ENCODE results near the gene AFAP1. TPM values are rescaled to one million over a fixed set of nuclear protein-coding genes. Genes with fewer than 3 reads are reported as not detected.

The AFAP1 gene
- total and polyA plus RNA-seq, 2 of the 8 experiments (the other 6 are each of a cell fraction or from before 2014, with no cell fraction given), result 3.6 to 18.2 TPM

DNA sequence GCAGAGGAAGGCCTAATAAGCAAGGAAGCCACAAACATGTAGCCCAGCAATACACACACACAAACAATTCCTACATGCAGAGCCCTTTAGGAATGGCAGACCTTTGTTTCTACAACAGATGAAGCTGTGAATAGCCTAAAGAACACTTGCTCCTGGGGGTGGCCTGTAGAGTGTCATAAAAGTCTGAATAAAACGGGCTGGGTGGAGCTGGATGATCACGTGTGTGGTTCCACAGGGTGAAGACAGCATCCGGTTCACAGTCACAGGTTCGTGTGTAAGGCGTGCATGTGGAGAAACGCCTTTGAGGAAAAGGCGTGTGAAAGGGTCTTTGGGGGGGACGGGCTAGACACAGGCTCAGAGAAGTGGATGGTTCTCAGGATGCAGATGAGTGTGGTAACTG lies 156.1 kb downstream of the AFAP1 start:
- WGBS, 2 experiments (ENCODE audit: extremely low coverage in 1 of 2, insufficient coverage in 1 of 2, insufficient read length in 1 of 2, insufficient replicate concordance in 2 of 2, low coverage in 1 of 2, low lambda C conversion rate in 2 of 2, missing lambda C conversion rate in 1 of 2), result 91% methylated on average over 8 of the region's 8 CpGs; no CpG with 5 or more reads in 1 of the 2 experiments

More for the DNA sequence above, 156.1 kb downstream of the AFAP1 start:
- H2BK12ac ChIP-seq (ENCODE audit: low read depth, low read length), result no peak overlapping the region
- no peak overlapping the region for H4K8ac ChIP-seq (ENCODE audit: extremely low read depth, insufficient read depth, low read length)
- ChIA-PET POLR2A (ENCODE audit: partially characterized antibody) (no interaction called here), CTCF (ENCODE audit: partially characterized antibody) (interaction anchor here (1.1 to 3.8 kb wide), 3 partner anchors 18 to 22 kb away, joined by 3 to 15 read pairs (median 4); no protein-coding TSS in a partner anchor)
- no peak overlapping the region for H2BK15ac ChIP-seq (ENCODE audit: low read length)
- no peaks in the 10 kb centered on the region for H3K23me2 ChIP-seq (ENCODE audit: low read depth, low read length)
- H3K4me1 ChIP-seq (replicated peaks in 1 of 4; ENCODE audit: control insufficient read depth in 3 of 4, insufficient read depth in 4 of 4, low read length in 3 of 4), result no peaks in the 10 kb centered on the region
- no peak overlapping the region for H2BK120ac ChIP-seq (replicated peaks; ENCODE audit: low read depth, low read length)
- no peak overlapping the region for H3K4me3 ChIP-seq (ENCODE audit: extremely low read depth in 1 of 4, insufficient read depth in 2 of 4, low read depth in 3 of 4, low read length in 4 of 4)
- no peaks in the 10 kb centered on the region for H3K79me1 ChIP-seq (ENCODE audit: low read depth, low read length)
- peak overlapping the region; percentile 52 for H4K91ac ChIP-seq (replicated peaks; ENCODE audit: insufficient read length, low read length)
- H4K5ac ChIP-seq (ENCODE audit: insufficient read length, low read depth, low read length), result no peak overlapping the region
- H3K23ac ChIP-seq (ENCODE audit: insufficient read length), result no peak overlapping the region
- H3K56ac ChIP-seq (replicated peaks; ENCODE audit: insufficient read length, low read depth, low read length), result no peak overlapping the region
- no peak for TF ChIP-seq CEBPB (IDR thresholded peaks at IDR 0.05; ENCODE audit: low read depth, low read length)
- no peak for TF ChIP-seq RAD21 (IDR thresholded peaks at IDR 0.05 in 1 of 2, conservative IDR thresholded peaks at IDR 0.05 in 1 of 2; ENCODE audit: low read depth in 2 of 2, low read length in 2 of 2)
- no peak for TF ChIP-seq PHF8 (conservative IDR thresholded peaks at IDR 0.05; ENCODE audit: low read depth, low read length)
- TF ChIP-seq CHD1 (IDR thresholded peaks at IDR 0.05; ENCODE audit: low read depth, low read length), result no peak
- TF ChIP-seq GTF2F1 (IDR thresholded peaks at IDR 0.05; ENCODE audit: borderline replicate concordance, low read depth, low read length), result no peak
- TF ChIP-seq, protein P1, sequence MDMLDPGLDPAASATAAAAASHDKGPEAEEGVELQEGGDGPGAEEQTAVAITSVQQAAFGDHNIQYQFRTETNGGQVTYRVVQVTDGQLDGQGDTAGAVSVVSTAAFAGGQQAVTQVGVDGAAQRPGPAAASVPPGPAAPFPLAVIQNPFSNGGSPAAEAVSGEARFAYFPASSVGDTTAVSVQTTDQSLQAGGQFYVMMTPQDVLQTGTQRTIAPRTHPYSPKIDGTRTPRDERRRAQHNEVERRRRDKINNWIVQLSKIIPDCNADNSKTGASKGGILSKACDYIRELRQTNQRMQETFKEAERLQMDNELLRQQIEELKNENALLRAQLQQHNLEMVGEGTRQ (IDR thresholded peaks at IDR 0.05; ENCODE audit: low read length), result no peak
- TF ChIP-seq TCF12 (IDR thresholded peaks at IDR 0.05; ENCODE audit: low read depth, low read length), result no peak
- TF ChIP-seq, protein P2, sequence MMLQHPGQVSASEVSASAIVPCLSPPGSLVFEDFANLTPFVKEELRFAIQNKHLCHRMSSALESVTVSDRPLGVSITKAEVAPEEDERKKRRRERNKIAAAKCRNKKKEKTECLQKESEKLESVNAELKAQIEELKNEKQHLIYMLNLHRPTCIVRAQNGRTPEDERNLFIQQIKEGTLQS (IDR thresholded peaks at IDR 0.05; ENCODE audit: insufficient read depth, low read depth, low read length), result no peak
- no peak overlapping the region for H3K9ac ChIP-seq (replicated peaks in 1 of 4; ENCODE audit: extremely low read depth in 1 of 4, low read depth in 3 of 4, low read length in 3 of 4)
- no peak overlapping the region for H3K14ac ChIP-seq (ENCODE audit: insufficient read length)
- no peak for FAIRE-seq
- no peak overlapping the region for H2AK5ac ChIP-seq (ENCODE audit: low read depth, low read length)
- no peak for DNase-seq (ENCODE audit: low read depth in 1 of 2, low spot score in 2 of 2)
- no peak overlapping the region for H3K4me2 ChIP-seq (ENCODE audit: insufficient read depth in 1 of 2, low read depth in 2 of 2, low read length in 2 of 2)
- peaks cover 0 to 1% (median 0%) of the 10 kb centered on the region in 4 experiments; a peak in 2 of 8 replicates for H3K36me3 ChIP-seq (ENCODE audit: control insufficient read depth in 2 of 4, insufficient read depth in 4 of 4, low read length in 3 of 4)
- H4K20me1 ChIP-seq (replicated peaks in 1 of 2; ENCODE audit: control insufficient read depth in 1 of 2, insufficient read depth in 2 of 2, low read length in 2 of 2), result peaks cover 0 to 2% of the 10 kb centered on the region in 2 experiments
- no peak overlapping the region for H3K18ac ChIP-seq (ENCODE audit: extremely low read depth, low read length)
- H2AFZ ChIP-seq (ENCODE audit: low read length), result no peak overlapping the region
- H3K27me3 ChIP-seq (replicated peaks in 1 of 4; ENCODE audit: control insufficient read depth in 3 of 4, extremely low read depth in 1 of 4, insufficient read depth in 3 of 4, low read length in 3 of 4), result no peaks in the 10 kb centered on the region
- no peaks in the 10 kb centered on the region for H3K9me3 ChIP-seq (ENCODE audit: insufficient read depth in 2 of 2, low read depth in 1 of 2, low read length in 1 of 2)
- H3K79me2 ChIP-seq (ENCODE audit: control insufficient read depth in 1 of 2, insufficient read depth in 2 of 2, low read length in 2 of 2), result no peaks in the 10 kb centered on the region
- no peak overlapping the region for H3K4ac ChIP-seq (replicated peaks; ENCODE audit: insufficient read length, low read depth, low read length)
- no peak overlapping the region for H2BK5ac ChIP-seq (ENCODE audit: low read depth, low read length)
- no peak overlapping the region for H2BK20ac ChIP-seq (ENCODE audit: low read length)
- no peak overlapping the region for H3K27ac ChIP-seq (ENCODE audit: low read depth, low read length)

Data from H1 (cell line).